ENCODE data around the gene PDIA3. TPM values are rescaled to one million over a fixed set of nuclear protein-coding genes. Genes with fewer than 3 reads are reported as not detected.

PDIA3 gene
- total and polyA plus RNA-seq, 2 of the 13 experiments (the other 11 are each of a cell fraction or from before 2014, with no cell fraction given), result 238 to 433 TPM

GRCh38 chr15:43800286-43801141, 54.3 kb downstream of the PDIA3 start, which contains the start of gene HYPK (continued):
- peak; percentile 53 for TF ChIP-seq ZSCAN29 (CRISPR knock-in tag; conservative IDR thresholded peaks at IDR 0.05)
- TF ChIP-seq PATZ1 (CRISPR knock-in tag; IDR thresholded peaks at IDR 0.05), result 0 out of 2 replicates have a peak, but pooled peaks have one; percentile 27
- TF ChIP-seq FOXK1 (CRISPR knock-in tag; IDR thresholded peaks at IDR 0.05; ENCODE audit: borderline replicate concordance, low read depth), result peak; percentile 81; the same call in 1 of the 2 replicates
- TF ChIP-seq LRRFIP1 (CRISPR knock-in tag; conservative IDR thresholded peaks at IDR 0.05), result no peak
- peak; percentile 67; the same call in 1 of the 2 replicates for TF ChIP-seq SRY (CRISPR knock-in tag; IDR thresholded peaks at IDR 0.05)
- no peak for TF ChIP-seq ZNF549 (CRISPR knock-in tag; IDR thresholded peaks at IDR 0.05)
- 0 out of 2 replicates have a peak, but pooled peaks have one; percentile 44 for TF ChIP-seq THAP8 (CRISPR knock-in tag; IDR thresholded peaks at IDR 0.05; ENCODE audit: borderline replicate concordance)
- peak; percentile 62 for TF ChIP-seq POGZ (CRISPR knock-in tag; IDR thresholded peaks at IDR 0.05)
- peak; percentile 85 for TF ChIP-seq ZSCAN21 (CRISPR knock-in tag; IDR thresholded peaks at IDR 0.05; ENCODE audit: borderline replicate concordance)
- TF ChIP-seq ZNF605 (CRISPR knock-in tag; IDR thresholded peaks at IDR 0.05), result 0 out of 2 replicates have a peak, but pooled peaks have one; percentile 44
- 0 out of 2 replicates have a peak, but pooled peaks have one; percentile 16 for TF ChIP-seq ZNF746 (CRISPR knock-in tag; IDR thresholded peaks at IDR 0.05)
- peak; percentile 73 for TF ChIP-seq AKAP8 (CRISPR knock-in tag; IDR thresholded peaks at IDR 0.05)
- no peak for TF ChIP-seq ZNF800 (CRISPR knock-in tag; IDR thresholded peaks at IDR 0.05)
- 0 out of 2 replicates have a peak, but pooled peaks have one; percentile 19 for TF ChIP-seq FOXA3 (CRISPR knock-in tag; IDR thresholded peaks at IDR 0.05)
- no peak for TF ChIP-seq REXO4 (CRISPR knock-in tag; IDR thresholded peaks at IDR 0.05; ENCODE audit: borderline replicate concordance)
- peak; percentile 82; the same call in 1 of the 2 replicates for TF ChIP-seq ZC3H13 (CRISPR knock-in tag; IDR thresholded peaks at IDR 0.05)
- 0 out of 2 replicates have a peak, but pooled peaks have one; percentile 20 for TF ChIP-seq SMAD3 (CRISPR knock-in tag; IDR thresholded peaks at IDR 0.05)
- TF ChIP-seq BRD4 (CRISPR knock-in tag; IDR thresholded peaks at IDR 0.05), result peak; percentile 60; the same call in 1 of the 2 replicates
- TF ChIP-seq ZNF256 (CRISPR knock-in tag; conservative IDR thresholded peaks at IDR 0.05), result no peak
- TF ChIP-seq ZNF776 (CRISPR knock-in tag; IDR thresholded peaks at IDR 0.05), result peak; percentile 64; the same call in 1 of the 2 replicates
- TF ChIP-seq RXRA (CRISPR knock-in tag; IDR thresholded peaks at IDR 0.05), result peak; percentile 40; the same call in 1 of the 2 replicates
- no peak for TF ChIP-seq ZNF12 (CRISPR knock-in tag; IDR thresholded peaks at IDR 0.05)
- TF ChIP-seq SIN3A (IDR thresholded peaks at IDR 0.05; ENCODE audit: borderline replicate concordance, low read depth, low read length), result peak; percentile 77; the same call in 1 of the 2 replicates

Measured in HepG2 (cell line).